Measurements from ENCODE around the gene MCHR1. TPM values are rescaled to one million over a fixed set of nuclear protein-coding genes. Genes with fewer than 3 reads are reported as not detected.
A peak's percentile ranks its signal among the peaks of the same experiment; 100 is the strongest.

MCHR1 gene
- total RNA-seq, 4 donors from 2014 or later: 0.33 to 2.1 TPM; not detected in 2

- no peak for TF ChIP-seq EP300 (IDR thresholded peaks at IDR 0.05)
- TF ChIP-seq POLR2A (IDR thresholded peaks at IDR 0.05; ENCODE audit: low read depth): no peak
- TF ChIP-seq CTCF (IDR thresholded peaks at IDR 0.05): no peak
- no peak for TF ChIP-seq POLR2AphosphoS5 (IDR thresholded peaks at IDR 0.05)
- peak overlapping the region; percentile 92 to 96 (median 93) for H3K27ac ChIP-seq (replicated peaks in 1 of 4)
- intact Hi-C loops (cut with DNase I): loop anchor here (5.0 to 10.0 kb wide), 2 partner anchors 123 to 260 kb away; partner anchors contain the start of gene SGSM3
- DNase-seq (ENCODE audit: extremely low spot score): no peak
- peak overlapping the region; percentile 74 to 90 (median 82) for H3K4me3 ChIP-seq
- no peaks in the 10 kb centered on the region for H3K36me3 ChIP-seq
- H3K27me3 ChIP-seq: no peaks in the 10 kb centered on the region
- WGBS: 19% methylated on average over 20 of the region's 21 CpGs
- H3K4me1 ChIP-seq: peaks cover 15 to 58% (median 48%) of the 10 kb centered on the region in 4 donors
- H3K9me3 ChIP-seq: no peaks in the 10 kb centered on the region
Measured at GRCh38 chr22:40635043-40635939, 44.0 kb upstream of the MCHR1 start.

GRCh38 chr22:40635940-40636379 lies 43.3 kb upstream of the MCHR1 start:
- Histone ChIP-seq H3K27ac (replicated peaks in 1 of 4) (peak overlapping the region; percentile 92 to 96 (median 93)), H3K4me1 (peaks cover 15 to 58% (median 48%) of the 10 kb centered on the region in 4 donors), H3K4me3 (peak overlapping the region; percentile 74 to 90 (median 82)), H3K27me3 (no peaks in the 10 kb centered on the region), H3K36me3 (no peaks in the 10 kb centered on the region), H3K9me3 (no peaks in the 10 kb centered on the region)
- TF ChIP-seq EP300 (IDR thresholded peaks at IDR 0.05) (no peak), POLR2AphosphoS5 (IDR thresholded peaks at IDR 0.05) (no peak), CTCF (IDR thresholded peaks at IDR 0.05) (no peak), POLR2A (IDR thresholded peaks at IDR 0.05; ENCODE audit: low read depth) (no peak)
- intact Hi-C loops (cut with DNase I): loop anchor here (5.0 to 10.0 kb wide), 2 partner anchors 124 to 261 kb away; partner anchors contain the start of gene SGSM3
- no peak for DNase-seq (ENCODE audit: extremely low spot score)
- 0% methylated on average over 1 of the region's 31 CpGs for WGBS

GRCh38 chr22:40636380-40637182 lies 42.7 kb upstream of the MCHR1 start, which contains the start of gene MRTFA:
Gene MRTFA (minus strand): TSS chr22:40636719.
- intact Hi-C loops (cut with DNase I): loop anchor here (5.0 to 10.0 kb wide), 2 partner anchors 124 to 262 kb away; partner anchors contain the start of gene SGSM3
- Histone ChIP-seq H3K4me3 (peak within 1 kb of the TSS; percentile 74 to 90 (median 82)), H3K27ac (replicated peaks in 1 of 4) (peak within 1 kb of the TSS; percentile 92 to 96 (median 93)), H3K27me3 (no peaks in the 10 kb centered on the region), H3K4me1 (peaks cover 15 to 53% (median 43%) of the 10 kb centered on the region in 4 donors), H3K36me3 (no peaks in the 10 kb centered on the region), H3K9me3 (no peaks in the 10 kb centered on the region)
- peak; percentile 100 for DNase-seq (ENCODE audit: extremely low spot score)
- TF ChIP-seq EP300 (IDR thresholded peaks at IDR 0.05) (peak; percentile 16), POLR2AphosphoS5 (IDR thresholded peaks at IDR 0.05) (peak; percentile 95 to 99), CTCF (IDR thresholded peaks at IDR 0.05) (no peak), POLR2A (IDR thresholded peaks at IDR 0.05; ENCODE audit: low read depth) (peak; percentile 98)
- WGBS: under 1% methylated on average over 21 of the region's 82 CpGs

Data from esophagus muscularis mucosa (tissue), 4 donors.